ENCODE measurements around the gene MANSC1. TPM values are rescaled to one million over a fixed set of nuclear protein-coding genes. Genes with fewer than 3 reads are reported as not detected.
"Not testable (repeated sequence)": the region's sequence is repeated elsewhere in the genome, so short reads cannot be mapped to it uniquely, and the experiment has no call there.

MANSC1 gene
- total RNA-seq, 1 donor from 2014 or later: 5.0 TPM

- no peak for DNase-seq (ENCODE audit: low read depth in 2 of 2)
These were observed 15.9 kb upstream of the MANSC1 start for GRCh38 chr12:12365931-12366431.

DNA sequence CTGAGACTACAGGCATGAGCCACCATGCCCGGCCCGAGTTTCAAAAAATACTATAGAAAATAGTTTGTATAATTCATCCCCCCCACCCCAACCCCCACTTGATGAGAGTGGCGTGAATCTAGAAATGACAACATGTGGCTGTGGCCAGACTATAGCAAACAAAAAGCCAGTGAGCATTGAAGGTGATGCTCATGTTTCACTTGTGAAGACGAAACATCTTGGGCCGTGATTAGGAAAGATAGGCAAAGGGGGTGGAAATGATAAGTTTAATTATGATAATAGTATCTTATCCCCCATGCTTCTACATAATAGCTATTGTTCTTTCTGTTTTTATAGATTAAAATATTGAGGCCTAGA lies 15.4 kb upstream of the MANSC1 start:
- no peak for DNase-seq (ENCODE audit: low read depth in 2 of 2)

GRCh38 chr12:12364787-12365445 lies 14.9 kb upstream of the MANSC1 start:
- no peak for DNase-seq (ENCODE audit: low read depth in 2 of 2)

GRCh38 chr12:12358528-12358927 lies 8.5 kb upstream of the MANSC1 start:
- DNase-seq (ENCODE audit: low read depth in 2 of 2): no peak

DNA sequence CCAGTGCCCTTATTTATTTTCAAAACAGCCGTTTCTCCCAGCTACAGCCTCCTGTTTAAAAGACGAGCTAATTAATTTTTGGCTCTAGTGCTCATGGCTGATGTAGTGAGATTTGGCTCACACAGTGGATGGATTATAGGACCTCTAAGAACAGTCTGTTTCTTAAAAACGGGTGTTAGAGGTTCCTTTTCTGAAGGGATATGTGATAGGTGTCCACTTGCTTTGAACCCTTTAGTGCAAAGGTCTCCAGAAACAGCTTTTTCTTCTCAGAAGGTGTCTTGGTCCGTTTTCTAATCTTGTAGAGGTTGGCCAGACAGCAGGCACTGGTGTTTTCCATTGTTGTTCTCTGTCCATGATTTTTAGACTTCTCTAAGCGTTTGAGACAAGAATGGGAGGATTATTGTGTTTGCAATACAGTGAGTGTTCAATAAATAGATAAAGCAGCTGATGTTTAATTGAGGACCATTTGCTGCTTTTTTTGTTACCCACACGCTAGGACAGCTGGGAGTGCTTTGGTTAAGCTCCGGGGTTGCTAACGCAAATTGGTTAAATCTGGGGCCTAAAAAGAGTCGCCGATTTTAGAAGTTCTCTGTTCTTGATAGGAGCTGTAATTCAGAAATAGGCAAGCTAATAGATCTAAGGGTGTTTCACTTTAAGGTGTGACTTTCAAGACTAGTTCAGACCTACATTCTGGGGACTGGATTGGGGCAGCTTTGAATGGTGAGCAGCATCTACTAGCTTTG lies 7.8 kb upstream of the MANSC1 start:
- peak in 1 of 2 donors; percentile 17 for DNase-seq (ENCODE audit: low read depth in 2 of 2)

DNA sequence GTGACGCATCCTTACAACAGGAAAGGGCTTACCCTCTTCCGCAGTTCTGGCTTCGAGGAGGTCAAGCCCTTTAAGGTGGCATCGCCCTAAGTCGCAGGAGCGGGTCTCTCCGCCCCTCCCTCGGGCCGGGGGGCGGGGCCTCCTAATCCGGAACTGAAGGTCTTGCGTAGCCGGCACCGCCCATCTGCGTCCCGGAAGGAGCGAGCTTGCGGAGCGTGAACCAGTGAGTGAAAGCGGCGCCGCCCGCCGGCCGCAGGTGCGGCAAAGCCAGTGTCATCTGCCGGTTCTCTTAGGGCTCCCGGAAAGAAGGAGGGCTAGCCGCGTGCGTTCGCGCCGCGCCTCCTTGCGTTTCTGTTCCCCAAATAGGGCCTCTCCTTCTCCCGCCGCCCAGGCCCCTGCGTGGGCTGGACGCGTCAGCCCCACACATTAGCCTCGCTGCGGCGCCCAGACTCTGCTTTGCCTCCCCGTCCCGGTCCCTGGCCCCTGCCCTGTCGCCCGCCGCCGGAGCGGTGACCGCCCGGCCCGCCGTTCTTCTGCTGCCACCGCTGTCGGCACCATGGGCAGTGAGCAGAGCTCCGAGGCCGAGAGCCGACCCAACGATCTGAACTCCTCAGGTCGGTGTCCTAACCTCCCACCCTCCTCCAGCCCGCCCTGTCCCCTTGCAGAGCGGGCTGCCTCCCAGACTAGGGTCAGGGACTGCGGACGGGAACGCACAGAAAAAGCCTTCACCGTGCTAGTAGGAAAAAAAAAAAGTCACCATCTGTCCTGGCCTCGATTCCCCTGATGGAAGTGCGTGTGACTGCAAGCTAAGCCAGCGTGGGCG lies 7.1 kb upstream of the MANSC1 start, which contains the start of gene BORCS5:
BORCS5 (plus strand) TSS at position 183 of the 823 bp plus-strand sequence; CDS start at position 557, 374 bp downstream.
- peak; percentile 95 for DNase-seq (ENCODE audit: low read depth in 2 of 2)

- DNase-seq (ENCODE audit: low read depth in 2 of 2): no peak
These were observed 6.4 kb upstream of the MANSC1 start for GRCh38 chr12:12356467-12356895.

- DNase-seq (ENCODE audit: low read depth in 2 of 2): no peak
These were observed 3.8 kb upstream of the MANSC1 start for GRCh38 chr12:12353807-12354206.

- DNase-seq (ENCODE audit: low read depth in 2 of 2): no peak
These were observed 3.2 kb upstream of the MANSC1 start for GRCh38 chr12:12353276-12353675.

GRCh38 chr12:12351468-12352185 lies 1.6 kb upstream of the MANSC1 start:
- not testable (repeated sequence) for DNase-seq (ENCODE audit: low read depth in 2 of 2)

DNA sequence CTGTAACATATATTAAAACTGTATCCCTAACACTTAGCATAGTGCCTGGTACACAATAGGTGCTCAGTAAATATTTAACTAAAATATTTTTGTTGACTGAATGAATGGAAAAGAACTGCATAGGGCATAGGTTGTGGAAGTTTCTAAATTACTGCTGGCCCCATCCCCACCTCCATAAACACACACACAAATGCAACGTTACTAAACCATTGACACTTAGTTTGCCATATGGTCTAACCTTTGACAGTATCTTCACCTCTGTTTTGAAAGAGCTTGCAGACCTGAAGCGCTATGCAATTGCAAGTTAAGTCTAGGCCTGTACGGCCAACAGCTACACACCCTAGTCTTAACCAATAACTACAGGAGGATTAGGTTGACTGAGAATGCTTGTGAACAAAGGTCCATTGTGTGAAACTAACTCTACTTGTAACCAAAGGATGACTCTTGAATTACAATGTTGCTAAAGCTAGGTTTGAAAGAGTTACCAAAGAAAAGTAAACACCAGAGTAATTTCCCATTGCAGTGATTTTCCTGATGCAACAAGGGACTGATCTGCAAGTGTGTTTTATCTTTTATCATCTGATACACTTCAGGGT lies 924 bp upstream of the MANSC1 start:
- no peak for DNase-seq (ENCODE audit: low read depth in 2 of 2)

- peak; percentile 21 to 91 for DNase-seq (ENCODE audit: low read depth in 2 of 2)
These were observed 11.4 kb downstream of the MANSC1 start for GRCh38 chr12:12338527-12339168.

GRCh38 chr12:12336511-12336910 lies 13.5 kb downstream of the MANSC1 start:
- DNase-seq (ENCODE audit: low read depth in 2 of 2): no peak

DNA sequence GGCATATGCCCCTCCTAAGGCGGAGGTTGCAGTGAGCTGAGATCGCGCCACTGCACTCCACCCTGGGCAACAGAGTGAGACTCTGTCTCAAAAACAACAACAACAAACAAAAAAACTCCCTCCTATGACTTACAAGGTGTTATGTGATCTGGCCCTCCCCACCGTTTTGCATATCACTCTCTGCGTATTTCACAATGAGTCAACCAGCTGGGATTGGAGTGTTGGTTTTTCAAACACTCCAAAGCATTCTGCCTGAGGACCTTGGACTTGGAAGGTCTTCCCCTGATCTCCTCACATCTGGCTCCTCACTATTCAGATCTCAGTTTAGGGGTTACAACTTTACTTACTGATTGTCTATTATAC lies 14.0 kb downstream of the MANSC1 start:
- peak in 1 of 2 donors; percentile 68 for DNase-seq (ENCODE audit: low read depth in 2 of 2)

DNA sequence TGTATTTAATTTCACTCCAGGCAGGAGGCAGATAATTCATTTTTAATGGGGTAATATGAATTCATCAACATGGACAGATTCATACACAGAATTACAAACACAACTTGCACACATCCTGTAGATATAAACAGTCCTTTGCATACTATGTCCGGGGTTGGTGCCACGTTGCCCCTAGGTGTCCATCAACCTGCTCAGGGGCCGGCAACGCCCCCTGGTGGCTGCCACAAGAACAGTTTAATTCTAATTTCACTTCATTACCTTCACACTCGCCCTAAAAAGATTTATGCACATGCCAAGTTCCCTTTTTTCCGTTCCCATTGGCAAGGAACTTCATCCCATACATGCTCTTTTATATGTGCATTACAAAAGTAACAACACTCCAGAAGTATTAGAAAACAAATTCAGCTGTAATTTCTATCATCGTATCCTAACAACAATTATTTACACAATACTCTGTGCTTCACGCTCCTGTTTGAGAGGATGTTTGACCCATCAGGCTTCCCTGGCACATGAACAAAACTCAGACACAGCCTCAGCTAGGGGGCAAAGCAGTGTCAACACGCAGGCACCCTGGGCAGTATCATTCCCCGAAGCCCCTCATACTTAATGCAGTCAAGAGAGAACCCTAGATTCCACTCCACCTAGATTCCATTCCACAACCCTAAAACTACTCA lies 15.5 kb downstream of the MANSC1 start:
- peak; percentile 75 to 77 for DNase-seq (ENCODE audit: low read depth in 2 of 2)

- peak; percentile 49 to 64 for DNase-seq (ENCODE audit: low read depth in 2 of 2)
These were observed 16.4 kb downstream of the MANSC1 start for GRCh38 chr12:12333407-12334366.

- no peak for DNase-seq (ENCODE audit: low read depth in 2 of 2)
These were observed 18.1 kb downstream of the MANSC1 start for GRCh38 chr12:12331896-12332295.

GRCh38 chr12:12331244-12331771 lies 18.7 kb downstream of the MANSC1 start:
- DNase-seq (ENCODE audit: low read depth in 2 of 2): no peak
